Suprapubic skin (tissue), 4 donors: ENCODE measurements around the gene MYLK4.

Source experiments
- EP300 ChIP-seq: sonication (generic); formaldehyde crosslinking; IDR thresholded peaks from one replicate; pipeline ENCODE4 v1.6.1; 2017; ENCODE audit warnings: antibody characterized with exemption
- POLR2A ChIP-seq, 2 donors: fragments of 450-650 bp; IDR thresholded peaks; one replicate each; pipeline ENCODE4 v1.6.1; 2017; ENCODE audit warnings: antibody characterized with exemption in 2 of 2, mild to moderate bottlenecking in 2 of 2, moderate library complexity in 2 of 2
- POLR2AphosphoS5 ChIP-seq, 3 donors: sonication (generic); formaldehyde crosslinking; IDR thresholded peaks; one replicate each; pipeline ENCODE4 v1.6.1; 2017; ENCODE audit warnings: antibody characterized with exemption in 3 of 3
- TF ChIP-seq, protein P1 (sequence below), 2 donors: fragments of 200-600 bp in 1 of 2; fragments of 450-650 bp in 1 of 2; sonication (generic) in 1 of 2; IDR thresholded peaks; one replicate each; pipeline ENCODE4 v1.5.1; 2016 to 2019; ENCODE audit warnings: antibody characterized with exemption in 2 of 2, mild to moderate bottlenecking in 1 of 2, moderate library complexity in 1 of 2

- TF ChIP-seq, protein P1, sequence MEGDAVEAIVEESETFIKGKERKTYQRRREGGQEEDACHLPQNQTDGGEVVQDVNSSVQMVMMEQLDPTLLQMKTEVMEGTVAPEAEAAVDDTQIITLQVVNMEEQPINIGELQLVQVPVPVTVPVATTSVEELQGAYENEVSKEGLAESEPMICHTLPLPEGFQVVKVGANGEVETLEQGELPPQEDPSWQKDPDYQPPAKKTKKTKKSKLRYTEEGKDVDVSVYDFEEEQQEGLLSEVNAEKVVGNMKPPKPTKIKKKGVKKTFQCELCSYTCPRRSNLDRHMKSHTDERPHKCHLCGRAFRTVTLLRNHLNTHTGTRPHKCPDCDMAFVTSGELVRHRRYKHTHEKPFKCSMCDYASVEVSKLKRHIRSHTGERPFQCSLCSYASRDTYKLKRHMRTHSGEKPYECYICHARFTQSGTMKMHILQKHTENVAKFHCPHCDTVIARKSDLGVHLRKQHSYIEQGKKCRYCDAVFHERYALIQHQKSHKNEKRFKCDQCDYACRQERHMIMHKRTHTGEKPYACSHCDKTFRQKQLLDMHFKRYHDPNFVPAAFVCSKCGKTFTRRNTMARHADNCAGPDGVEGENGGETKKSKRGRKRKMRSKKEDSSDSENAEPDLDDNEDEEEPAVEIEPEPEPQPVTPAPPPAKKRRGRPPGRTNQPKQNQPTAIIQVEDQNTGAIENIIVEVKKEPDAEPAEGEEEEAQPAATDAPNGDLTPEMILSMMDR (IDR thresholded peaks at IDR 0.05) = no peak
- TF ChIP-seq EP300 = no peak
- no peak for TF ChIP-seq POLR2A (IDR thresholded peaks at IDR 0.05)
- TF ChIP-seq POLR2AphosphoS5 (IDR thresholded peaks at IDR 0.05) = no peak
Observed at GRCh38 chr6:2795162-2795561, 44.4 kb upstream of the MYLK4 start.
